Cortex of kidney (tissue), 1 donor: ENCODE measurements around the gene NCDN.

Source experiments
- DNase-seq: peaks from one replicate; lab custom pipeline; 2025; lab: John Stamatoyannopoulos, UW

NCDN gene

GRCh38 chr1:35590476-35591040, 33.0 kb downstream of the NCDN start:
- no peak for DNase-seq

GRCh38 chr1:35591211-35591610, 33.6 kb downstream of the NCDN start:
- DNase-seq: no peak

DNA sequence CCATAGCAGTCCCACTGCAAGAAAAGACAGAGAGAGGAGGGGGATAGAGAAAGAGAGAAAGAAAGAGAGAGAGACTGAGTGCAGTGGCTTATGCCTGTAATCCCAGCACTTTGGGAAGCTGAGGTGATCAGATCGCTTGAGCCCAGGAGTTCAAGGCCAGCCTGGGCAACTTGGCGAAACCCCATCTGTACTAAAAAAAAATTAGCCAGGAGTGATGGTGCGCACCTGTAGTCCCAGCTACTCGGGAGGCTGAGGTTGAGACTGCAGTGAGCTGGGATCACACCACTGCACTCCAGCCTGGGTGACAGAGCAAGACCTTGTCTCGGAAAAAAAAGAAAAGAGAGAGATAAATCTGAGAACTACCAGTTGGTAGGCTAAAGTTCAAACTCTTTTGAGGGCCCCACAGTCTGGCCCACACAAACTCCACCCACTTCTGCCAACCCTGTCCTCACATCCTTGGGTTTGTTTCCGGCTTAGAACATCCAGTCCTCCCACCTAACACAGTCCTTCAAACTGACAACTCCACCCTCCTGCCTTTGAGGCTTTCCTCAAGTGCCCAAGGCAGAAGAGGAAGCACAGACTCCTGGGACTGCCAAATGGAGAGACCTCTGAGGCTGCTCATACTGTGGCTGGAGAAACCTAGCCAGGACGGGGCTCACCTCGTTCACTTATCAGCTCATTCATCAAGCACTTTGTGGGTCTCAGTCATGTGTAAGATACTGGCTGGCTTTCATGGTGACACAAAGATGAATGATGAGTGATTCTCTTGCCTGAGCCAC, 35.6 kb downstream of the NCDN start:
- DNase-seq: no peak

- DNase-seq: no peak
Observed at GRCh38 chr1:35594005-35594760, 36.6 kb downstream of the NCDN start.

- no peak for DNase-seq
Observed at GRCh38 chr1:35595684-35596083, 38.1 kb downstream of the NCDN start.

GRCh38 chr1:35597870-35598269, 40.3 kb downstream of the NCDN start:
- DNase-seq: no peak

DNA sequence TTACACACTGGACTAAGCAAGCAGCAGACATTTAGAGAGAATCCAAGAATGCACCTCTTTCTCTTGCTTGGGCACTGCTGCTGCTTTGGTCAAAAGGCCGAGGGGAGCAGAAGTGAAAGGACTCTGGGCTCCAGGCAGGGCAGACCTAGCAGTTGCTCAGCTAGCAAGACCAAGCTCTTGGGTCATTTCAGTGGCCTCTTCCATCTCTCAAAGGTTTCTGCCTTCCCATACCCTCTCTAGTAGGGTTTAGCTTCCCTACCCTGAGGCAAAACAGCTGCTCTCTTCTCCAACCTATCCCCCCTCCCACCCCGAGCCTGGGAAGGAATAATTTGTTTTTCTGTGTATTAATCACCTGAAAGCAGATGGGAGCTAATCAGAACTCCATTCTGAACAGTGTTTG, 41.3 kb downstream of the NCDN start:
- no peak for DNase-seq

- no peak for DNase-seq
Observed at GRCh38 chr1:35599411-35599810, 41.8 kb downstream of the NCDN start.

GRCh38 chr1:35600593-35600992, 43.0 kb downstream of the NCDN start:
- DNase-seq: no peak

- no peak for DNase-seq
Observed at GRCh38 chr1:35603468-35603867, 45.9 kb downstream of the NCDN start.

DNA sequence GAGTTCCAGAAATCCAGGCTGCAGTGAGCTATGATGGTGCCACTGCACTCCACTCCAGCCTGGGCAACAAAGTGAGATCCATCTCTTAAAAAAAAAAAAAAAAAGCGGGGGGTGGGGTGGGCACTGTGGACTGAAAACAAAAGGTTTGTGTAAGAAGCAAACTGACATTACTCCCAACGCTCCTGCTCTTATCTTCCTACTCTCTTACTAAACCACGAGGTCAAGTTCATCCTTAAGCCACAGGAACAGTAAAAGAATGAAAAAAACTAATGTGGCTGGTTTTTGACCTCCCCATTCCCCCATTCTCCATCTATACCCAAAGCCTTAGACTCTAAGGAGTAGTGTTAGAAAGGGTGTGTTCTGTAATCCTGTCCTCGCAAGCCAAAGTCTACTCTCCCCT, 46.3 kb downstream of the NCDN start:
- no peak for DNase-seq

DNA sequence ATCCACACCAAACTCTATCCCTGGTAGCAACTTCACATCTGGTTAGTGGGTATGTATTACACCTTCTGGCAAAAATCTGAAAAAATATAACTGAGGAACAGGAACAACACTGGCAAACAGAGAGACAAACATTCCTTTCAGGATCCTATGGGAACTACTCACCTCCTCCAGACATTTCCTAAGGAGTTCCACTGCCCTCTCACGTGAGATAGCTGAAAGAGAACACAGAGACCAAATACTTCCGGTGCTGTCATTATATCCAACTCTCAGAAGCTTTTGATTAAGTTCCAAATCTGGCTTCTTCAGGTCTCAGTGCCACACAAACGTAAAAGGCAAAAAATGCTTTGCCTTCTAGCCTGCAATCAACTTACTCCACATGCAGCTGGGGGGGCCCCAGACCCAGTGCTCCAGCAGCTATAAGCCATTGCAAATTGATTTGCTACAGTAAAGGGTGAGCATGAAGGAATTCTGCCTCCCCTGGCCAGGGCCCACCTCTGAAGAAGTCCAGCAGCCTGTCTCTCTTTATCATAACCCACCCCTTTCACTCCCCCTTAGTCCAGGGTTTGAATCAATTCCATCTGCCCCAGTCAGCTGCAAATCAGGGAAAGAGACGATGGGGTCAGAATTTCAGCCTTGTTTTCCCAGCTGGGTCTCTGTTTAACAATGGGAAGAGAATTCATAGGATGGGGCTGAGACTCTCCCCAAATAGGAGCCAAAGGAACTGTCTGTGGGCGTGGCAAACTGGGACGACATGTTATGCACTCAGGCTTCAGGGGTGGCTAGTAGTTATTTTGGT, 47.7 kb downstream of the NCDN start:
- no peak for DNase-seq

DNA sequence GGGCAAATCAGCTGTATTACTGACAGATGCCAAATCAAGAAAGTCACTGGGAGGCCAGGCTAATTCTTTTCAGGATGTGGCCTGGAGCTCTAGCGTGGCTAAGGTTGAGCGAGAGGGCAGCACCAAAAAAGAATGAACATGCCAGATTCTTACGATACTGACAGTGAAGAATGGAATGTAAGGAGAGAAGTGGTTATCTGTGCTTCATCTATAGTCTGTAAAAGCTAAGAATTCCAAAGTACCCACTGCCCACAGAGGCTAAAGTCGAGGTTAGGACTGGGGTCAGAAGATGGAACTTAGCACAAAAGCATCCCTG, 48.2 kb downstream of the NCDN start:
- no peak for DNase-seq

GRCh38 chr1:35611655-35612054, 54.1 kb downstream of the NCDN start:
- no peak for DNase-seq

DNA sequence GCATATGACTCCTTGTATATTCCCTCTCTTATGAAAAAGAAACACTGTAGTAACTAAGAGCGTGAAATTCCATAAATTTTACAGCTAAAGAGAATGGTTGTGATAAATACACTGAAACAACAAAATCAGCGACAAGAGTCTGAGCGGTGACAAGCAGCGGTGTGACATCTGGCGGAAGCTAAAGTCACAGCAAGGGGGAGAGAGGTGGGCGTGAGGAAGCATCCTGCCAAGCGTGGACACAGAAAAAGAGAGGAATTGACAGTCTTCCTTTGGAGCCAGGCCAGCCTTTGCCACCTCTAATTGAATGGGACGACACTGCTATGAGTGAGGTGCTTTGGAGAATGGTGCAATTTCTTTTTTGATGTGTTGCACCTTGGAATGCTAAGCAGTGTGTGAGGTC, 57.8 kb downstream of the NCDN start:
- no peak for DNase-seq
